Spleen (tissue), 11 donors: ENCODE data around the gene CLIC2. TPM values are rescaled to one million over a fixed set of nuclear protein-coding genes. Genes with fewer than 3 reads are reported as not detected.

Source experiments
- DNase-seq: peaks from one replicate; pipeline ENCODE4 v3.0.0-alpha.2; 2020
- H3K27ac ChIP-seq, 8 donors: fragments of 200-600 bp; sonication (generic) in 7 of 8; 1 replicate in 4 of 8; 2 replicates in 4 of 8; pipeline versions ENCODE4 v1.5.0 to v1.8.0; 2016 to 2021; ENCODE audit warnings: inconsistent platforms in 4 of 8, mild to moderate bottlenecking in 4 of 8, moderate library complexity in 1 of 8
- H3K27me3 ChIP-seq, 7 donors: fragments of 200-600 bp; sonication (generic) in 6 of 7; replicated peaks in 1 of 7; 1 replicate in 4 of 7; 2 replicates in 3 of 7; pipeline versions ENCODE4 v1.5.0 to v1.8.0; 2016 to 2021; ENCODE audit warnings: inconsistent platforms in 3 of 7, mild to moderate bottlenecking in 1 of 7
- H3K36me3 ChIP-seq, 6 donors: fragments of 200-600 bp; sonication (generic) in 5 of 6; 1 replicate in 4 of 6; 2 replicates in 2 of 6; pipeline versions ENCODE4 v1.5.0 to v1.8.0; 2016 to 2021; ENCODE audit warnings: inconsistent platforms in 2 of 6
- H3K4me1 ChIP-seq, 6 donors: fragments of 200-600 bp; sonication (generic) in 5 of 6; 1 replicate in 3 of 6; 2 replicates in 3 of 6; pipeline versions ENCODE4 v1.5.0 to v1.8.0; 2016 to 2021; ENCODE audit warnings: inconsistent platforms in 3 of 6
- H3K4me3 ChIP-seq, 8 donors: fragments of 200-600 bp; sonication (generic) in 7 of 8; 1 replicate in 4 of 8; 2 replicates in 4 of 8; pipeline versions ENCODE4 v1.5.0 to v1.8.0; 2016 to 2021; ENCODE audit warnings: inconsistent platforms in 4 of 8, mild to moderate bottlenecking in 4 of 8, moderate library complexity in 2 of 8
- H3K9me3 ChIP-seq, 8 donors: fragments of 200-600 bp; sonication (generic) in 7 of 8; 1 replicate in 4 of 8; 2 replicates in 4 of 8; pipeline versions ENCODE4 v1.5.0 to v1.8.0; 2016 to 2021; ENCODE audit warnings: inconsistent platforms in 4 of 8
- CTCF ChIP-seq, 11 experiments: fragments of 200-600 bp in 7 of 11; fragments of 450-650 bp in 4 of 11; sonication (generic) in 4 of 11; IDR thresholded peaks in 8 of 11; conservative IDR thresholded peaks in 3 of 11; 1 replicate in 7 of 11; 2 replicates in 4 of 11; pipeline versions ENCODE4 v1.4.0 to v1.8.0; 2016 to 2021; ENCODE audit warnings: antibody characterized with exemption in 11 of 11, inconsistent platforms in 4 of 11, mild to moderate bottlenecking in 1 of 11
- POLR2A ChIP-seq, 3 donors: fragments of 450-650 bp; IDR thresholded peaks; one replicate each; pipeline ENCODE4 v1.5.1; 2017; ENCODE audit warnings: antibody characterized with exemption in 3 of 3, mild to moderate bottlenecking in 1 of 3
- POLR2AphosphoS5 ChIP-seq, 3 donors: sonication (generic); formaldehyde crosslinking; IDR thresholded peaks; one replicate each; pipeline ENCODE4 v1.5.1; 2017; ENCODE audit warnings: antibody characterized with exemption in 3 of 3
- WGBS, 5 donors: extraction: QIAGEN DNeasy Blood & Tissue Kit in 3 of 5; methylation state at CpG; one replicate each; pipeline versions ENCODE4 v1.1.5 to v1.1.7; 2013 to 2018; 5-methylcytosine and 5-hydroxymethylcytosine counted together
- intact Hi-C: fragments of 100-400 bp; cut with DNase I; formaldehyde crosslinking; loops from one replicate; pipeline ENCODE4 v1.15.0; 2023; ENCODE audit warnings: low total_unique reads
- polyA plus RNA-seq, 3 donors: library from polyadenylated mRNA; stranded (reverse); fragments of 200-250 nt; gene quantifications; one replicate each; pipeline ENCODE4 v1.2.1, GENCODE V29; 2013
- total RNA-seq, 7 donors: library from RNA; depleted of rRNA in 3 of 7; stranded (reverse); fragments of >200 nt in 3 of 7; fragmentation: NEBNext Ultra II Directional in 4 of 7; extraction: Animal tissue kit (Norgen Biotek cat#: 25700) in 4 of 7; gene quantifications; one replicate each; pipeline versions ENCODE4 v1.1.0 to v1.2.1, GENCODE V29; 2016 to 2021
- donor health status: healthy with polysubstance abuse.
- donor health status: DM: no; HTN: no; CAD: no; lungs with moderate emphysema.
- donor health status: DM: no; HTN: no; CAD: no.
- donor health status: Bipolar disorder and iron deficiency.
- donor health status: healthy.
- donor health status: DM: no; HTN: no; CAD: no.
- donor health status: DM: yes; HTN: yes; CAD: no.

CLIC2 gene
- total and polyA plus RNA-seq, 10 donors, result 18.3 to 106 (median 58.1) TPM

- H3K27me3 ChIP-seq, result no peaks in the 10 kb centered on the region
- intact Hi-C loops, result no loop called here
- WGBS, 5 donors, result 77 to 96% (median 92%) methylated on average over 1 of the region's 1 CpG
- no peak overlapping the region for H3K27ac ChIP-seq
- H3K4me1 ChIP-seq, result peaks cover 0 to 32% (median 12%) of the 10 kb centered on the region in 6 donors
- DNase-seq, result no peak
- TF ChIP-seq POLR2AphosphoS5 (IDR thresholded peaks at IDR 0.05) (no peak), POLR2A (IDR thresholded peaks at IDR 0.05) (no peak), CTCF (IDR thresholded peaks at IDR 0.05 in 8 of 11, conservative IDR thresholded peaks at IDR 0.05 in 3 of 11) (no peak)
- H3K4me3 ChIP-seq, result no peak overlapping the region
- peaks cover 0 to 15% (median 7%) of the 10 kb centered on the region in 8 donors for H3K9me3 ChIP-seq
- no peaks in the 10 kb centered on the region for H3K36me3 ChIP-seq
These were observed 68.0 kb downstream of the CLIC2 start for GRCh38 chrX:155266439-155266838.

- H3K4me3 ChIP-seq, result peak within 1 kb of the TSS; percentile 51 to 77 (median 62)
- WGBS, 5 donors, result 0 to 24% (median 1%) methylated on average over 11 to 58 of the region's 58 CpGs
- intact Hi-C loops, result no loop called here
- no peaks in the 10 kb centered on the region for H3K9me3 ChIP-seq
- TF ChIP-seq POLR2A (IDR thresholded peaks at IDR 0.05) (no peak), CTCF (IDR thresholded peaks at IDR 0.05 in 8 of 11, conservative IDR thresholded peaks at IDR 0.05 in 3 of 11) (peak in 1 of 11 experiments; percentile 7), POLR2AphosphoS5 (IDR thresholded peaks at IDR 0.05) (peak; percentile 34 to 78 (median 63))
- H3K4me1 ChIP-seq, result peaks cover 0 to 32% (median 12%) of the 10 kb centered on the region in 6 donors
- peak; percentile 90 for DNase-seq
- peak within 1 kb of the TSS; percentile 51 to 87 (median 80) for H3K27ac ChIP-seq
- peaks cover 0 to 7% (median 0%) of the 10 kb centered on the region in 6 donors for H3K36me3 ChIP-seq
- no peaks in the 10 kb centered on the region for H3K27me3 ChIP-seq
These were observed 70.4 kb downstream of the CLIC2 start, which contains the start of gene RAB39B for GRCh38 chrX:155263854-155264628. TSS of gene RAB39B (minus strand) at chrX:155264491. CDS start at chrX:155264288, 203 bp downstream.

- Histone ChIP-seq H3K4me1 (peaks cover 0 to 32% (median 12%) of the 10 kb centered on the region in 6 donors), H3K4me3 (peak overlapping the region in 7 of 8 donors; percentile 56 to 77 (median 63)), H3K9me3 (no peaks in the 10 kb centered on the region), H3K27ac (peak overlapping the region in 5 of 8 donors; percentile 79 to 87 (median 81)), H3K36me3 (peaks cover 0 to 7% (median 0%) of the 10 kb centered on the region in 6 donors), H3K27me3 (no peaks in the 10 kb centered on the region)
- 10 to 34% (median 15%) methylated on average over 5 of the region's 5 CpGs for WGBS, 5 donors
- intact Hi-C loops, result no loop called here
- TF ChIP-seq CTCF (IDR thresholded peaks at IDR 0.05 in 8 of 11, conservative IDR thresholded peaks at IDR 0.05 in 3 of 11), result no peak
- DNase-seq, result no peak
These were observed 71.3 kb downstream of the CLIC2 start for GRCh38 chrX:155262970-155263754.

GRCh38 chrX:155259752-155260151, 74.7 kb downstream of the CLIC2 start:
- no peak for DNase-seq
- Histone ChIP-seq H3K9me3 (no peaks in the 10 kb centered on the region), H3K27ac (no peak overlapping the region), H3K27me3 (no peaks in the 10 kb centered on the region), H3K36me3 (peaks cover 0 to 7% (median 0%) of the 10 kb centered on the region in 6 donors), H3K4me3 (no peak overlapping the region), H3K4me1 (peaks cover 0 to 30% (median 12%) of the 10 kb centered on the region in 6 donors)
- TF ChIP-seq CTCF (IDR thresholded peaks at IDR 0.05 in 8 of 11, conservative IDR thresholded peaks at IDR 0.05 in 3 of 11) (no peak), POLR2AphosphoS5 (IDR thresholded peaks at IDR 0.05) (no peak), POLR2A (IDR thresholded peaks at IDR 0.05) (no peak)
- 52 to 100% (median 89%) methylated on average over 3 of the region's 3 CpGs for WGBS, 5 donors
- intact Hi-C loops, result no loop called here
